Vagina (tissue), 2 donors: ENCODE results near the gene TTC28. TPM values are rescaled to one million over a fixed set of nuclear protein-coding genes. Genes with fewer than 3 reads are reported as not detected.

ENCODE experiments used
- DNase-seq, 2 donors: peaks; one replicate each; pipeline ENCODE4 v3.0.0-alpha.2; 2017; ENCODE audit errors: extremely low spot score in 2 of 2
- H3K27ac ChIP-seq: fragments of 200-600 bp; sonication (generic); one replicate; pipeline ENCODE4 v1.5.1; 2019
- H3K27me3 ChIP-seq: fragments of 200-600 bp; sonication (generic); one replicate; pipeline ENCODE4 v1.5.1; 2019
- H3K36me3 ChIP-seq, 2 donors: fragments of 200-600 bp; sonication (generic); one replicate each; pipeline ENCODE4 v1.5.1; 2017 to 2019
- H3K4me1 ChIP-seq: fragments of 200-600 bp; sonication (generic); one replicate; pipeline ENCODE4 v1.5.1; 2019
- H3K4me3 ChIP-seq, 2 donors: fragments of 200-600 bp; sonication (generic); 1 replicate in 1 of 2; 2 replicates in 1 of 2; pipeline ENCODE4 v1.5.1; 2016 to 2019
- H3K9me3 ChIP-seq: fragments of 200-600 bp; sonication (generic); one replicate; pipeline ENCODE4 v1.5.1; 2019
- POLR2A ChIP-seq, 2 donors: fragments of 450-650 bp; IDR thresholded peaks; one replicate each; pipeline ENCODE4 v1.6.1; 2017; ENCODE audit warnings: antibody characterized with exemption in 2 of 2, mild to moderate bottlenecking in 2 of 2, moderate library complexity in 2 of 2
- POLR2AphosphoS5 ChIP-seq, 2 donors: sonication (generic); formaldehyde crosslinking; IDR thresholded peaks; one replicate each; pipeline ENCODE4 v1.9.0; 2017; ENCODE audit warnings: antibody characterized with exemption in 2 of 2, mild to moderate bottlenecking in 2 of 2, low read depth in 1 of 2; ENCODE audit not compliant: insufficient read depth in 1 of 2
- intact Hi-C: fragments of 100-400 bp; cut with DNase I; formaldehyde crosslinking; loops from one replicate; pipeline ENCODE4 v1.15.1; 2023
- total RNA-seq: library from RNA; depleted of rRNA; stranded (reverse); fragments of >200 nt; gene quantifications from one replicate; pipeline ENCODE4 v1.2.3, GENCODE V29; 2016
- TF ChIP-seq, protein P1 (sequence below), 3 experiments: fragments of 450-650 bp in 2 of 3; fragments of 200-600 bp in 1 of 3; sonication (generic) in 1 of 3; IDR thresholded peaks; one replicate each; pipeline ENCODE4 v1.5.1; 2017 to 2019; ENCODE audit warnings: antibody characterized with exemption in 3 of 3, mild to moderate bottlenecking in 2 of 3, moderate library complexity in 2 of 3

TTC28 gene
- total RNA-seq, 1 donor from 2014 or later = 41.7 TPM

GRCh38 chr22:28600546-28601143, 79.0 kb downstream of the TTC28 start:
- H3K36me3 ChIP-seq = no peaks in the 10 kb centered on the region
- H3K27ac ChIP-seq = no peak overlapping the region
- H3K4me3 ChIP-seq = no peak overlapping the region
- no peaks in the 10 kb centered on the region for H3K27me3 ChIP-seq
- no peaks in the 10 kb centered on the region for H3K9me3 ChIP-seq
- intact Hi-C loops = loop anchor here (5.0 kb wide), 1 partner anchor 232 kb away; no protein-coding TSS in a partner anchor
- DNase-seq = no peak
- H3K4me1 ChIP-seq = no peaks in the 10 kb centered on the region
- TF ChIP-seq POLR2AphosphoS5 (IDR thresholded peaks at IDR 0.05; ENCODE audit: insufficient read depth in 1 of 2, low read depth in 1 of 2) = no peak
- TF ChIP-seq, protein P1, sequence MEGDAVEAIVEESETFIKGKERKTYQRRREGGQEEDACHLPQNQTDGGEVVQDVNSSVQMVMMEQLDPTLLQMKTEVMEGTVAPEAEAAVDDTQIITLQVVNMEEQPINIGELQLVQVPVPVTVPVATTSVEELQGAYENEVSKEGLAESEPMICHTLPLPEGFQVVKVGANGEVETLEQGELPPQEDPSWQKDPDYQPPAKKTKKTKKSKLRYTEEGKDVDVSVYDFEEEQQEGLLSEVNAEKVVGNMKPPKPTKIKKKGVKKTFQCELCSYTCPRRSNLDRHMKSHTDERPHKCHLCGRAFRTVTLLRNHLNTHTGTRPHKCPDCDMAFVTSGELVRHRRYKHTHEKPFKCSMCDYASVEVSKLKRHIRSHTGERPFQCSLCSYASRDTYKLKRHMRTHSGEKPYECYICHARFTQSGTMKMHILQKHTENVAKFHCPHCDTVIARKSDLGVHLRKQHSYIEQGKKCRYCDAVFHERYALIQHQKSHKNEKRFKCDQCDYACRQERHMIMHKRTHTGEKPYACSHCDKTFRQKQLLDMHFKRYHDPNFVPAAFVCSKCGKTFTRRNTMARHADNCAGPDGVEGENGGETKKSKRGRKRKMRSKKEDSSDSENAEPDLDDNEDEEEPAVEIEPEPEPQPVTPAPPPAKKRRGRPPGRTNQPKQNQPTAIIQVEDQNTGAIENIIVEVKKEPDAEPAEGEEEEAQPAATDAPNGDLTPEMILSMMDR (IDR thresholded peaks at IDR 0.05) = peak; percentile 9 to 57 (median 47)

- Histone ChIP-seq H3K9me3 (no peaks in the 10 kb centered on the region), H3K4me1 (peaks cover 4% of the 10 kb centered on the region), H3K4me3 (no peak overlapping the region), H3K27me3 (no peaks in the 10 kb centered on the region), H3K36me3 (no peaks in the 10 kb centered on the region), H3K27ac (no peak overlapping the region)
- TF ChIP-seq POLR2A (IDR thresholded peaks at IDR 0.05) = no peak
- TF ChIP-seq, protein P1 (IDR thresholded peaks at IDR 0.05) = no peak
- TF ChIP-seq POLR2AphosphoS5 (IDR thresholded peaks at IDR 0.05; ENCODE audit: insufficient read depth in 1 of 2, low read depth in 1 of 2) = no peak
- intact Hi-C loops = loop anchor here (5.0 to 10.0 kb wide), 3 partner anchors 233 to 575 kb away; no protein-coding TSS in a partner anchor
- no peak for DNase-seq
Measured at GRCh38 chr22:28599693-28600092, 79.9 kb downstream of the TTC28 start.

DNA sequence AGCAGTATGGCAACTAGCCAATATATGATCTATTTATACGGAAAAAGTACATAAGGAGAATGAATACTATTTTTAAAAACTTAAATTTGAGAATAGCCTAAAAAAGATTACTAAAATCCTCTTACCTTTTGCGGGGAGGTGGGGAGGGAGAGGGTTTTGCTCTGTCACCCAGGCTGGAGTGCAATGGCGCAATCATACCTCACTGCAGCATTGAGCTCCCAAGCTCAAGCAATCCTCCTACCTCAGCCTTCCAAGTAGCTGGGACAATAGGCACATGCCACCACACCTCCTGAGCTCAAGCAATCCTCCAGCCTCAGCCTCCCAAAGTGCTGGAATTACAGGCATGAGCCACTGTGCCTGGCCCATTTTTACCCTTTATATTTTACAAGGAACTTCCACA, 82.0 kb downstream of the TTC28 start:
- DNase-seq = no peak
- Histone ChIP-seq H3K4me1 (peaks cover 6% of the 10 kb centered on the region), H3K9me3 (no peaks in the 10 kb centered on the region), H3K36me3 (no peaks in the 10 kb centered on the region), H3K4me3 (no peak overlapping the region), H3K27ac (no peak overlapping the region), H3K27me3 (no peaks in the 10 kb centered on the region)
- TF ChIP-seq POLR2AphosphoS5 (IDR thresholded peaks at IDR 0.05; ENCODE audit: insufficient read depth in 1 of 2, low read depth in 1 of 2) (no peak), POLR2A (IDR thresholded peaks at IDR 0.05) (no peak)
- TF ChIP-seq, protein P1 (IDR thresholded peaks at IDR 0.05) = no peak
- intact Hi-C loops = loop anchor here (10.0 kb wide), 2 partner anchors 543 to 573 kb away; no protein-coding TSS in a partner anchor

DNA sequence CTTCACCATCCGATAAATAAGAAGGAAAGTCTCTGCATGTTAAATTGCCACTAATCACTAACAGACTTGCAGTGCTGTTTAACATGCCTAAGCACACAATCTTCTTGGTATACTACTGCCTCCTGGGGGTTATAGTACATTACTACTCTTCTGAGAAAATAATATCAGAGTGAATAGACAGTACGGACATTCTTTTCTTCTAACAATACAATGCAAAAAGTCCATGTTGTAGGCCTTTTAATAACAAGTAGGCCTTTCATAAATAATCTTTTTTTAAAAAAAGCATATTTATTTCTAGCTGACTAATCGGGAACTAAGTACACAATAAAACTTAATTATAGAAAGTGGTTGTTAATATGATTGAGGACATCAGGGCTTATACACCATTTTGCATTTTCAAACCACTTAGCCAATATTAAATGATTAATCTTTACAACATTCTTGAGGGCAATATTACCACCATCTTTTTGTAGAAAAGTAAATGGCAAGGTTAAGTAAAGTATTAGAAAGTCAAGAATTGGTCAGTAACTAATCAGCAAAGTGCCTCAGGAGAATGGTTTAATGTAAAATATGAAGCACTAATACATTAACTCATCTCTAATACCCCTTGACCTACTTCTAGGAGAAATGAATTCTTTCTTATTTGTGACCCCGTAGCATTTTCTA, 84.7 kb downstream of the TTC28 start:
- intact Hi-C loops = loop anchor here (10.0 kb wide), 2 partner anchors 540 to 570 kb away; no protein-coding TSS in a partner anchor
- no peaks in the 10 kb centered on the region for H3K27me3 ChIP-seq
- H3K4me1 ChIP-seq = peaks cover 6% of the 10 kb centered on the region
- DNase-seq = no peak
- no peak for TF ChIP-seq POLR2A (IDR thresholded peaks at IDR 0.05)
- TF ChIP-seq, protein P1 (IDR thresholded peaks at IDR 0.05) = peak; percentile 69 to 84 (median 71)
- TF ChIP-seq POLR2AphosphoS5 (IDR thresholded peaks at IDR 0.05; ENCODE audit: insufficient read depth in 1 of 2, low read depth in 1 of 2) = no peak
- no peak overlapping the region for H3K4me3 ChIP-seq
- H3K9me3 ChIP-seq = no peaks in the 10 kb centered on the region
- no peak overlapping the region for H3K27ac ChIP-seq
- H3K36me3 ChIP-seq = no peaks in the 10 kb centered on the region
